ENCODE data around the gene RARS2.
"Not testable (repeated sequence)": the region's sequence is repeated elsewhere in the genome, so short reads cannot be mapped to it uniquely, and the experiment has no call there.

Gene RARS2

DNA sequence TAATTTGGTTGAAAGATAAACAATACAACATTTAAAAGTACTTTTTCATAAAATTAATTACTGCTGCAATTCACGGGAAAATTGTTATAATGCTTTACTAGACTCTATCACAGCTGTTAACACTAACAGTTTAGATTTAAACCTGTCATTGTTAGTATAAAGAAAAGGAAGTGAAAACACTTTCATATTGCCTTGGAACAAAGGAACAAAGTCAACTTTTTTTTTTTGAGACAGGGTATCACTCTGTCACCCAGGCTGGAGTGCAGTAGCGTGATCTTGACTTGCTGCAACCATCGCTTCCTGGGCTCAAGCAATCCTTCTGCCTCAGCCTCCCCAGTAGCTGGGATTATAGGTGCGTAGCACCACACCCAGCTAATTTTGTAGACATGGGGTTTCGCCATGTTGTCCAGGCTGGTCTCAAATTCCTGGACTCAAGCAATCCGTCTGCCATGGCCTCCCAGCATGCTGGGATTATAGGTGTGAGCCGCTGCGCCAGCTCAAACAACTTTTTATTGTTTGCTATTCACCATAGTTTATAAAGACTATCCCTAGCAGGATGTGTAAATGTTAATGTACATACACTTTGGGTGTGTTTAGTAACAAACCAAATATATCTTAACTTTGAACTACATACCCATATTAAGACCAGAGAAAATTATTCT, 94.9 kb downstream of the RARS2 start:
- no peak for DNase-seq

DNA sequence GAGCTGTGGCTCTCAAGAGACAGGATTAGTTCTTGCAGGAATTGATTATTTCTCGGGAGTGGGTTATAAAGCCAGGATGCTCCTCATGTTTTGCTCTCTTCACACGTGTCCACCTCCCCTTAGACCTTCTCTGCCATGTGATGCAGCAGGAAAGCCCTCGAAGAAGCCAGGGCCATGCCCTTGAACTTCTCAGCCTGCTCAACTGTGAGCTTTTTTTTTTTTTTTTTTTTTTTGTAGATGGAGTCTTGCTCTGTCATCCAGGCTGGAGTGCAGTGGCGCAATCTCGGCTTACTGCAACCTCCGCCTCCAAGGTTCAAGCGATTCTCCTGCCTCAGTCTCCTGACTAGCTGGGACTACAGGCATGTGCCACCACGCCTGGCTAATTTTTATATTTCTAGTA, 100.5 kb downstream of the RARS2 start:
- not testable (repeated sequence) for DNase-seq

DNA sequence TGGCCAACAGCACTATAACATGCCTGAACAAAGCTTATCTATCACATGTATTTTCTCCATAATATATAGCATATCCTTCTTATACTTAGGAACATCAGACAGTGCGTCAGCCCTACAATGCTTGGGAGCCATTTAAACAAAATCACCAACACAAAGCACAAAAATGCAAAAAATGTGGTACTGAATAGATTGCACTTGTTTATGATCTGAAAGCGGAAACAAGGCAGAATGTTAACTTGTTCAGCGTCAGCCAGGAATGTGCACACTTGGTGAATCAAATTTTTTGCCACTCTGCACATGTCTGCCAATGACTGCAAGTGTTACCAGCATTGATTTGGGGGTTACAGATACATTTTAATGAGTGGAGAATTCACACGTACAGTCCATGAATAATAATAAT, 102.2 kb downstream of the RARS2 start:
- DNase-seq: no peak

DNA sequence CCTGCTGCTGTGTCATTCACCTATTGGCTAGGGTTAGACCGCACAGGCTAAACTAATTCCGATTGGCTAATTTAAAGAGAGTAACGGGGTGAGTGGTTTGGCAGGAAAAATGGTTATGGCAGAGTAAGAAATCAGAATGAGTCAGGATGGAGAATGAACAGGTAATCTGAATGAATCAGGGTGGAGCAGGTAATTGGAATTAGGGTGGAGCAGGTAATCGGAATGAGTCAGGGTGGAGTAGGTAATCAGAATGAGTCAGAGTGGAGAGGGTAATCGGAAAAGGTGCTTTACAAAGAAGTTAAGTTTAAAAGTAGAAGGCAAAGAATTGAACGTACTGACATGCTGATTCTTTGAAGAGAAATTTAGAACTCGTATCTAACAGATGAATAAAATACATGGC, 105.3 kb downstream of the RARS2 start:
- no peak for DNase-seq

DNA sequence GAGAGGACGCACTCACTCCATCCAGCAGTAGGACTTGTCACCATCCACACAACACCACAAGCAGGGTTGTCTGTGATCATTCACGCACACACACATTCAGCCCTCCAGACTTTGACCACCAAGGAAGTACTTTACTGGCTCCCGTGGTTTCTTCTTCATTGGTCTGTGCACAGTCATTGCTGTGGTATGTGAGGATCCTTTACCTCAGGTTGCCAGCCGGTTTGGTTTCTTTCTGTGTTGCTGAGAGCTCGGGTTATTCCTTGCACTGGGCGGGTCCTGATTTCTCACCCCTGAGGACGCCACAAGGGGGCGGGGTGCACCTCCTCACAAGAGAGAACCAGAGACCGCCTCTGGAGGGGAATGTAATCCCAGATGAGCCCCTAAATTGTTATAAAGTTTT, 105.9 kb downstream of the RARS2 start:
- no peak for DNase-seq

DNA sequence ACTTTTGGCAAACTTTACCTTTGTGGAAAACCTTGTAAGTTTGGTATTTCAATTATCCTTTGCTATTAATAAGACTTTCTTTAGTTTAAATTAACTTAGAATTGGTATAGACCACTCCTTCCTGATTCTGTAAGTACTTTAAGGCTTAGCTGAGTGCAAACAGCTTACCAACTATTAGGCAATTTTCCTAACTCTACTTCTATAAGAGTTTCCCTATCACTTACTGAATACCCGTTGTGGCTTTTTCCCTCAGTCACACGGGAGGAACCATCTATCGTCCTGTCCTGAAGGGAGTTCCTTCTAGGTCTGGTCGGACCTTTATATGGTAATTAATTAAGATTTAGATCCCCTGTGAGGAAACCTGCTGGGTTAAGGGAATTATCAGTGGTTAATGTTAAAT, 107.4 kb downstream of the RARS2 start:
- DNase-seq: no peak

DNA sequence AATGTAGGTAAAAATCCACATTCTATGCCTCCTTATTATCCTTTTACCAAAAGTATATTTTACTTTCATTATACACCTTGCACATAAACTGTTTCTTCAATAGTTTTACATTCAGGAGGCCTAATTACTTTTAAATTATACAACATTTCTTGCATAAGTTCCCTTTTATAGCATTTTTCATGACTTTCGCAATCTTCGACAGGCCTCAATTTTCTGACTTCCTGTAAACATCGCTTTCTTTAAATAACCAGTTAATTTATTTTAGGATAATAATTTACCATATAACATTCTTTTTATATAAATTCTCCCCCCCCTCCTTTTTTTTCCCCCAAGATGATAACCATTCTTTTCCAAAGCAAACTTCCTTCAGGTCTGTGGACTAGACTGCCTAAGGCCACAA, 107.9 kb downstream of the RARS2 start:
- no peak for DNase-seq

DNA sequence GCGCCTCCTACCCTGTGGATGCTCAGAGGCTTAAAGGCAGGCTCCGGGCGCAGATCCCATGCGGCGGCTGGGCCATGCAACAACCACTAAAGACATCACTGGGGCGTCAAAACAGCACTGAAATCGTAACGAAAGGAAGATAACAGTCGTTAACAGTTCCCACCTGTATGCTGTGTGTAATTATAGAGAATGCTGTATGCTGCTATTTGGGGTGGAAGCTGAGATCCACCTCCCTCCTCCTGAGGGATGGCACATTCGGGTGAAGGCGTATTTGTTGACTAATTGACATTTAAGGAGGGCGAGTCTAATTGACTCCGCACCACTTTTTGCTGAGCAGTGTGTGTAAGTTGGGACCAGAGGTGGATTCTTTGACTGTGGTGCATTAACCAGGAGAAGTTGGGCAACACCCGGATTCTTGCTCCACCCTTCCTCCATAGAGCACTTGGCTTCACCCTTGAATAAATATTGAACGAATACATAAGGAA, 116.3 kb downstream of the RARS2 start:
- DNase-seq: peak; percentile 12

DNA sequence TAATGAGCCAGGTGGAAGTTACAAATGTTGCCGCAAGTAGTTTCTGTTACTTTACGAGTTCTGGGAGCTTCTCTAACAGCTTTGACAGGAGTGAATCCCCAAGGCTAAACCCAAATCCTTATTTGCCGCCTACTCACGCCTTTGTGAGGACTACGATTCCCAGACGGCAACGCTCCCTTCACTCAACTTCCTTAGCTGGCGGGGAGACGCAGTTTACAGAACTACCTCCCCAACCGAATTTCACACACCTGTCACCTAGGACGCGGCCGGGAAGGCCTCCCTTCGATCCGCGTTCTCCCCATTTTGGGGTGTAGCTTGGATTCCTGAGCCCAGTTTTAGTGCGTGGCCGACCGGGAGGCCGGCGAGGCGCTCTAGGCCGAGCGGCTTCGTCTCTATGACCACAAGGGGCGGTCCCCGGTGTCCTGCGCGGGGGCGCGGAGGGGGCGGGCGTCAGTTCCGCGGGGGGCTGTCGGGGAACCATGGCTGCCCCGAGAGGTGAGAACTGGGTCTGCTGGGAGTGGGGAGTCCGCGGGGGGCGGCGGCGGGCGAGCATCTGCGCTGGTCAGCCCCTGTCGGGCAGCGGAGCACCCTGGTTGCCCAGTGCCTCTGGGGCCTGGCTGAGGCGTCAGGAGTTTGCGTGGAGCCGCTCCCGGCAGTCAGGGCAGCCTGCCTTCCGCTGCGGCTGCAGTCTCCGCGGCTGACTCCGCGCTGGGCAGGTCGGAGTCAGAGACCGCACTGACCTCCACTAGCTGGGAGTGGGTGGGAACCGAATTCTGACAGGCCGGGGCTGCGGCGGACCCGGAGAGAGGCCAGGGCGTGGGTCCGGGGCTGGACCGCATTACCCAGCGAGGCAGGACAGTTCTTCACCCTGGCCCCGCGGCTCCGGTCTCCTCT, 117.0 kb downstream of the RARS2 start, which contains the start of gene SLC35A1:
Gene SLC35A1, plus strand, starts transcription at position 450 of the 894 bp plus-strand sequence. Its CDS starts 30 bp downstream, at position 480.
- peak; percentile 63 for DNase-seq

DNA sequence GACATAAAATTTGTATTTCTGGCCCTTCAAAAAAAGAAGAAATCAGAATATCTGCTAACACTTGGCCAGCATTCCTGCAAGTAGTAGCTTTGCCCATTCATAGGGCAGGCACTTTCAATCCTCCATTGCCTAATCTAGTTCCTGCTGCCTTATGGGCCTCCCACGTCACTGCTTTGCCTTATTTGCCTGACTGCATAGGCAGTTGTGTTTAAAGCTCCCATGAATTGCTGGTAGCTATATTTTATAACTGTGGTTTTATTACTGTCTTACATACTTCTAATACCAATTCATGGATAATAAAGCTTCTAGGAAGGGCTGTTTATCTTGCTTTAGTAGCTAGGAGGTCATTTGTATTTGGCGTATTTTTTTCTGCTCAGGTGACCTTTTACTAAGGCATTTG, 124.7 kb downstream of the RARS2 start:
- no peak for DNase-seq

Measured in NCI-H2029 (cell line).